Aorta (tissue), 5 donors: Measurements from ENCODE around the gene ELAVL4. TPM values are rescaled to one million over a fixed set of nuclear protein-coding genes. Genes with fewer than 3 reads are reported as not detected.

Source experiments
- ATAC-seq: fragments of 200-7000 bp; cut with Tn5 transposase; one replicate; pipeline ENCODE4 v1.9.1; 2022; ENCODE audit warnings: moderate library complexity; ENCODE audit not compliant: low FRiP score
- DNase-seq, 2 donors: peaks; one replicate each; pipeline ENCODE4 v3.0.0-alpha.2; 2020
- H3K27ac ChIP-seq, 2 donors: one replicate each; pipeline ENCODE4 v1.5.1; 2013; ENCODE audit warnings: low read length in 2 of 2, mild to moderate bottlenecking in 2 of 2, moderate library complexity in 2 of 2, control low read depth in 1 of 2, inconsistent platforms in 1 of 2, low read depth in 1 of 2
- H3K27me3 ChIP-seq, 2 donors: one replicate each; pipeline ENCODE4 v1.6.1; 2013; ENCODE audit warnings: control low read depth in 1 of 2, low read length in 1 of 2, mild to moderate bottlenecking in 1 of 2, moderate library complexity in 1 of 2; ENCODE audit not compliant: insufficient read depth in 2 of 2, control insufficient read depth in 1 of 2
- H3K36me3 ChIP-seq, 2 donors: one replicate each; pipeline ENCODE4 v1.6.1; 2013; ENCODE audit warnings: control low read depth in 1 of 2, low read length in 1 of 2, mild to moderate bottlenecking in 1 of 2; ENCODE audit not compliant: insufficient read depth in 2 of 2, control insufficient read depth in 1 of 2
- H3K4me1 ChIP-seq, 2 donors: one replicate each; pipeline ENCODE4 v1.6.1; 2013; ENCODE audit warnings: low read length in 2 of 2, control low read depth in 1 of 2, mild to moderate bottlenecking in 1 of 2, moderate library complexity in 1 of 2; ENCODE audit not compliant: insufficient read depth in 2 of 2, control insufficient read depth in 1 of 2
- H3K4me3 ChIP-seq, 2 donors: one replicate each; pipeline ENCODE4 v1.5.1; 2013; ENCODE audit warnings: low read length in 2 of 2, control low read depth in 1 of 2, mild to moderate bottlenecking in 1 of 2
- H3K9me3 ChIP-seq: one replicate; pipeline ENCODE4 v1.6.1; 2013; ENCODE audit warnings: mild to moderate bottlenecking, low read length; ENCODE audit not compliant: control insufficient read depth
- WGBS, 2 donors: extraction: QIAGEN DNeasy Blood & Tissue Kit; methylation state at CpG; one replicate each; pipeline ENCODE4 v1.1.7; 2013; 5-methylcytosine and 5-hydroxymethylcytosine counted together
- intact Hi-C, 2 donors: fragments of 100-400 bp; cut with DNase I; formaldehyde crosslinking; loops; one replicate each; pipeline versions ENCODE4 v1.14.2 to v1.15.0; 2022
- polyA plus RNA-seq, 2 donors: library from polyadenylated mRNA; stranded (reverse); fragments of 200-250 nt; gene quantifications; one replicate each; pipeline ENCODE4 v1.2.3, GENCODE V29; 2013
- total RNA-seq, 2 donors: library from RNA; stranded (reverse); fragmentation: NEBNext Ultra II Directional; extraction: Animal tissue kit (Norgen Biotek cat#: 25700); gene quantifications; one replicate each; pipeline ENCODE4 v1.2.1, GENCODE V29; 2021
- donor health status: healthy with polysubstance abuse.
- donor health status: Bipolar disorder and iron deficiency.
- donor health status: DM: no; HTN: no; CAD: no.
- donor health status: DM: no; HTN: no; CAD: no.
- donor health status: DM: yes; HTN: yes; CAD: no.

Gene ELAVL4
- total and polyA plus RNA-seq, 4 donors: 0.10 to 0.75 (median 0.39) TPM; not detected in 1

- Histone ChIP-seq H3K27ac (no peak overlapping the region), H3K4me3 (no peak overlapping the region), H3K4me1 (no peaks in the 10 kb centered on the region), H3K27me3 (no peaks in the 10 kb centered on the region), H3K36me3 (no peaks in the 10 kb centered on the region), H3K9me3 (no peaks in the 10 kb centered on the region)
- 26 to 27% methylated on average over 3 of the region's 3 CpGs for WGBS, 2 donors
- DNase-seq (no peak), ATAC-seq (no peak)
- intact Hi-C loops: no loop called here
Observed at GRCh38 chr1:50181027-50181663, 72.4 kb downstream of the ELAVL4 start.

DNA sequence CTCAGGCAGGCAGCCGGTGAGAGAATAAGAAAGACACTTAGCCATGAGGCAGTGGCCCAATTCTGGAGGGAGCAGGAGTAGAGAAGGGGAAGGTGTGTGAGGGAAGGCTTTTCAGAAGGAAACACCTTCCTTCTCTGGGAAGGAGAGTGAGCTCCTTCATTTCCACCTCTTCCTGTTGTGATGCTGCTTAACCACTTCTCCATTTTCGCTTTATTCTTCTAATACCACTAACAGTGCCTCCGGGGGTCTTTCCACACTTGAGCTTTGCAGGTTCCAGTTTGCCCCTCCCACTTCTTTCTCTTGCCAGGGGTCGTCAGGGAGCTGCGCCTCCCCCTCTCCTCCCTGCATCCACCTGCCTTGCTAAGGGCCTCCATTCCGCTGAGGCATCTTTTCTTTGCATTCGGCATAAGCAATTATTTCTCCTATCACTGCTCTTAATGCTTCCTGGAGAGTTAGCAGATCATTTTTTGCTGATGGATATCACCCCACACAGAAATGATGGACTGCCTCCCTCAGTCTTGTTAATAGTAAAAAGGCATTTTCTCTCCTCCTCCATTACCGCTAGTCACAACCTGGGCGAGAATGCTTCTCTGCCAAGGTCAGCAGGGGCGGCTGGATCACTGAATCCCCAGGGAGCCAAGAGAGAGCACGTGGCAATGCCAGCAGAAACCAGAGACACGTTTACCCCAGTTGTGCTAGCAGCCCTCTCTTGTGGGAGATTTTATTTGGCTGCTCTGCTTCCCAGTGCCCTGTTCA is 74.8 kb downstream of the ELAVL4 start:
- WGBS, 2 donors: 30 to 34% methylated on average over 12 of the region's 12 CpGs
- H3K4me1 ChIP-seq: no peaks in the 10 kb centered on the region
- no peak overlapping the region for H3K27ac ChIP-seq
- H3K9me3 ChIP-seq: no peaks in the 10 kb centered on the region
- intact Hi-C loops: no loop called here
- H3K4me3 ChIP-seq: no peak overlapping the region
- H3K27me3 ChIP-seq: no peaks in the 10 kb centered on the region
- ATAC-seq (no peak), DNase-seq (no peak)
- H3K36me3 ChIP-seq: no peaks in the 10 kb centered on the region

GRCh38 chr1:50189369-50189768 is 80.6 kb downstream of the ELAVL4 start:
- 71 to 81% methylated on average over 3 of the region's 3 CpGs for WGBS, 2 donors
- H3K9me3 ChIP-seq: peaks cover 3% of the 10 kb centered on the region
- no peak for ATAC-seq

DNA sequence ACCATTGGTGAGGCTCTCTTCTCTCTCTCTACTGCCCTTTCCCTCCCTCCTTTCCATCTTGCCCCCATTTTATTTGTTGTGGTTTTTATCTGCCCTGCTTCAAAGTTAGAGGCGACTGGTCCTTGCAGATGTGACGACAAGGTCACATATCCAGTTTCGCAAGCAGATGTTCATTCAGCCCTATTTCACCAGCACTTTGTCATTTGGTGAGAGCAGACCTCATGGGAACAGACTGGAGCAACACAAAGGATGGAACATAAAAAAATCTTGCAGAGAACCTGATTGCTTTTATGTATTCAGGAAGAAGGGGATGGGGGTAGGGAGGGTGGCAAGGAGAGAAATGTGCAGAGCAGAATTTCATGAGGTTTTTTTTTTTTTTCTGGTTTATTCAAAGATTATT is 84.3 kb downstream of the ELAVL4 start:
- no peaks in the 10 kb centered on the region for H3K36me3 ChIP-seq
- peaks cover 3% of the 10 kb centered on the region for H3K9me3 ChIP-seq
- no peak for DNase-seq
- H3K4me1 ChIP-seq: no peaks in the 10 kb centered on the region
- WGBS, 2 donors: 5 to 12% methylated on average over 3 of the region's 3 CpGs
- ATAC-seq: no peak
- H3K4me3 ChIP-seq: no peak overlapping the region
- H3K27ac ChIP-seq: no peak overlapping the region
- peaks cover 0 to 2% of the 10 kb centered on the region in 2 donors for H3K27me3 ChIP-seq
- intact Hi-C loops: no loop called here

More at GRCh38 chr1:50189369-50189768, 80.6 kb downstream of the ELAVL4 start:
- no peak overlapping the region for H3K27ac ChIP-seq
- DNase-seq: no peak
- H3K36me3 ChIP-seq: no peaks in the 10 kb centered on the region
- H3K4me3 ChIP-seq: no peak overlapping the region
- intact Hi-C loops: no loop called here
- H3K27me3 ChIP-seq: peaks cover 0 to 2% of the 10 kb centered on the region in 2 donors
- no peaks in the 10 kb centered on the region for H3K4me1 ChIP-seq

DNA sequence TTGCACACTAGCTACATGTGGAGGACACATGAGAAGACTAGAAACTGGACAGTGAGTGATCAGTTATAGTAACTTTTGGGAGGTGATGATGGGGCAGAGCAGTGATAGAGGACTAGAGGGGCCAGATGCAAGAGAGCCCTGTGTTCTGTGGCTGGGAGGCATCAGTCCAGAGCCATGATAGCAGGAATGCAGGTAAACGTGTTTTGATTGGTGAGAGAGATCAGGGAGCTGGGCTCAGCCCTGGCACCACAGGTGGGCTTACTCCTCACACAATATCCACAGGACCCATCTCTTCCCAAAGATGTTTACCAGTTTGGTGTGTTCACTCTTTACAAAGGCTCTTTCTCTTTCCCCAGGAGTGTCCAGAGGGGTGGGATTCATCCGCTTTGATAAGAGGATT is 86.5 kb downstream of the ELAVL4 start:
- no peak overlapping the region for H3K27ac ChIP-seq
- H3K9me3 ChIP-seq: no peaks in the 10 kb centered on the region
- DNase-seq (no peak), ATAC-seq (no peak)
- no peaks in the 10 kb centered on the region for H3K36me3 ChIP-seq
- intact Hi-C loops: no loop called here
- H3K4me3 ChIP-seq: no peak overlapping the region
- WGBS, 2 donors: 63 to 70% methylated on average over 2 of the region's 2 CpGs
- H3K4me1 ChIP-seq: no peaks in the 10 kb centered on the region
- H3K27me3 ChIP-seq: peaks cover 0 to 2% of the 10 kb centered on the region in 2 donors

- Histone ChIP-seq H3K27me3 (peaks cover 0 to 2% of the 10 kb centered on the region in 2 donors), H3K36me3 (no peaks in the 10 kb centered on the region), H3K27ac (no peak overlapping the region), H3K4me1 (no peaks in the 10 kb centered on the region), H3K9me3 (no peaks in the 10 kb centered on the region), H3K4me3 (no peak overlapping the region)
- 42 to 51% methylated on average over 1 of the region's 1 CpG for WGBS, 2 donors
- intact Hi-C loops: no loop called here
- no peak for ATAC-seq
- DNase-seq: no peak
Observed at GRCh38 chr1:50196081-50196480, 87.4 kb downstream of the ELAVL4 start.

GRCh38 chr1:50197216-50197615 is 88.5 kb downstream of the ELAVL4 start:
- Histone ChIP-seq H3K4me3 (no peak overlapping the region), H3K36me3 (no peaks in the 10 kb centered on the region), H3K4me1 (no peaks in the 10 kb centered on the region), H3K27ac (no peak overlapping the region), H3K27me3 (no peaks in the 10 kb centered on the region), H3K9me3 (no peaks in the 10 kb centered on the region)
- intact Hi-C loops: no loop called here
- whole genome bisulfite sequencing, 2 donors: 47 to 56% methylated on average over 3 of the region's 3 CpGs
- no peak for DNase-seq
- no peak for ATAC-seq

GRCh38 chr1:50208315-50208714 is 99.6 kb downstream of the ELAVL4 start:
- WGBS, 2 donors: 54 to 61% methylated on average over 2 of the region's 2 CpGs

GRCh38 chr1:50208756-50209155 is 100.0 kb downstream of the ELAVL4 start:
- H3K4me1 ChIP-seq: no peaks in the 10 kb centered on the region
- no peaks in the 10 kb centered on the region for H3K36me3 ChIP-seq
- 50 to 57% methylated on average over 1 of the region's 1 CpG for WGBS, 2 donors
- no peaks in the 10 kb centered on the region for H3K9me3 ChIP-seq
- no peak overlapping the region for H3K4me3 ChIP-seq
- no peak for DNase-seq
- no peaks in the 10 kb centered on the region for H3K27me3 ChIP-seq
- H3K27ac ChIP-seq: no peak overlapping the region
- intact Hi-C loops: no loop called here
- ATAC-seq: no peak

More at GRCh38 chr1:50208315-50208714, 99.6 kb downstream of the ELAVL4 start:
- Histone ChIP-seq H3K27ac (no peak overlapping the region), H3K4me3 (no peak overlapping the region), H3K36me3 (no peaks in the 10 kb centered on the region), H3K4me1 (no peaks in the 10 kb centered on the region), H3K27me3 (no peaks in the 10 kb centered on the region), H3K9me3 (no peaks in the 10 kb centered on the region)
- ATAC-seq (no peak), DNase-seq (no peak)
- intact Hi-C loops: no loop called here
